H1 (cell line): ENCODE measurements around the gene PGAP3. TPM values are rescaled to one million over a fixed set of nuclear protein-coding genes. Genes with fewer than 3 reads are reported as not detected.

Experiments used
- CTCF ChIA-PET: fragments of 300-600 bp; sonication (Branson Sonifier 250); formaldehyde crosslinking; loops from one replicate; lab custom pipeline; 2021; ENCODE audit not compliant: partially characterized antibody; lab: Charles Lee
- POLR2A ChIA-PET: fragments of 300-600 bp; sonication (Branson Sonifier 250); formaldehyde crosslinking; loops from one replicate; lab custom pipeline; 2021; ENCODE audit warnings: inconsistent platforms; ENCODE audit not compliant: partially characterized antibody; lab: Charles Lee
- DNase-seq, 2 experiments: peaks; one replicate each; pipeline versions ENCODE4 v3.0.0 to v3.0.0-alpha.2; 2010 to 2022; ENCODE audit warnings: low spot score in 2 of 2, low read depth in 1 of 2, mixed read lengths in 1 of 2
- FAIRE-seq: peaks from 2 replicates; lab custom pipeline; 2011; peaks lifted over from hg19 to GRCh38; lab: Jason Lieb, UNC
- H2AFZ ChIP-seq: 2 replicates; pipeline ENCODE4 v1.8.1; 2012; ENCODE audit warnings: low read length, inconsistent platforms
- H2AK5ac ChIP-seq: 2 replicates; pipeline ENCODE4 v1.6.1; 2013; ENCODE audit warnings: low read depth, low read length
- H2BK120ac ChIP-seq: replicated peaks from 2 replicates; pipeline ENCODE3; 2013; ENCODE audit warnings: low read depth, low read length, inconsistent platforms
- H2BK12ac ChIP-seq: 2 replicates; pipeline ENCODE4 v1.6.1; 2013; ENCODE audit warnings: low read depth, low read length
- H2BK15ac ChIP-seq: 2 replicates; pipeline ENCODE4 v1.6.1; 2013; ENCODE audit warnings: low read length
- H2BK20ac ChIP-seq: 2 replicates; pipeline ENCODE4 v1.6.1; 2013; ENCODE audit warnings: low read length
- H2BK5ac ChIP-seq: 2 replicates; pipeline ENCODE4 v1.6.1; 2013; ENCODE audit warnings: low read depth, low read length
- H3K14ac ChIP-seq: 2 replicates; pipeline ENCODE4 v1.6.1; 2013; ENCODE audit warnings: inconsistent platforms; ENCODE audit not compliant: insufficient read length
- H3K18ac ChIP-seq: 2 replicates; pipeline ENCODE4 v1.6.1; 2013; ENCODE audit warnings: low read length; ENCODE audit errors: extremely low read depth
- H3K23ac ChIP-seq: 2 replicates; pipeline ENCODE4 v1.6.1; 2013; ENCODE audit warnings: inconsistent platforms; ENCODE audit not compliant: insufficient read length
- H3K23me2 ChIP-seq: 2 replicates; pipeline ENCODE4 v1.6.1; 2013; ENCODE audit warnings: low read depth, low read length
- H3K27ac ChIP-seq: 2 replicates; pipeline ENCODE4 v1.6.1; 2011; ENCODE audit warnings: low read depth, low read length, inconsistent platforms
- H3K27me3 ChIP-seq, 4 experiments: replicated peaks in 1 of 4; 1 replicate in 1 of 4; 2 replicates in 3 of 4; pipeline versions ENCODE4 v1.6.1 to v1.8.1; 2011 to 2013; ENCODE audit warnings: low read length in 3 of 4, mild to moderate bottlenecking in 3 of 4, inconsistent platforms in 2 of 4, mixed read lengths in 2 of 4, moderate library complexity in 1 of 4; ENCODE audit not compliant: control insufficient read depth in 3 of 4, insufficient read depth in 3 of 4; ENCODE audit errors: extremely low read depth in 1 of 4
- H3K36me3 ChIP-seq, 4 experiments: 2 replicates each; pipeline versions ENCODE4 v1.6.1 to v1.8.1; 2011 to 2013; ENCODE audit warnings: mild to moderate bottlenecking in 4 of 4, low read length in 3 of 4, moderate library complexity in 2 of 4, control low read depth in 1 of 4, inconsistent platforms in 1 of 4; ENCODE audit not compliant: insufficient read depth in 4 of 4, control insufficient read depth in 2 of 4
- H3K4ac ChIP-seq: replicated peaks from 2 replicates; pipeline ENCODE3; 2013; ENCODE audit warnings: low read length, low read depth, mixed read lengths, inconsistent platforms; ENCODE audit not compliant: insufficient read length
- H3K4me1 ChIP-seq, 4 experiments: replicated peaks in 1 of 4; 1 replicate in 1 of 4; 2 replicates in 3 of 4; pipeline versions ENCODE4 v1.6.1 to v1.8.1; 2011 to 2013; ENCODE audit warnings: low read length in 3 of 4, inconsistent platforms in 2 of 4, mixed read lengths in 1 of 4; ENCODE audit not compliant: insufficient read depth in 4 of 4, control insufficient read depth in 3 of 4
- H3K4me2 ChIP-seq, 2 experiments: 2 replicates each; pipeline versions ENCODE4 v1.6.1 to v1.8.1; 2011 to 2013; ENCODE audit warnings: low read depth in 2 of 2, low read length in 2 of 2, control low read depth in 1 of 2, inconsistent platforms in 1 of 2, mild to moderate bottlenecking in 1 of 2; ENCODE audit not compliant: insufficient read depth in 1 of 2
- H3K4me3 ChIP-seq, 4 experiments: fragments of 200-600, 300-600 bp in 1 of 4; sonication (generic), shearing (Covaris generic), sonication (Bioruptor Twin) in 1 of 4; 2 replicates each; pipeline versions ENCODE4 v1.5.1 to v1.8.1; 2011 to 2016; ENCODE audit warnings: low read length in 4 of 4, low read depth in 3 of 4, control low read depth in 2 of 4, inconsistent platforms in 2 of 4, mild to moderate bottlenecking in 2 of 4, mixed read lengths in 1 of 4, moderate library complexity in 1 of 4; ENCODE audit not compliant: insufficient read depth in 2 of 4; ENCODE audit errors: extremely low read depth in 1 of 4
- H3K56ac ChIP-seq: replicated peaks from 2 replicates; pipeline ENCODE3; 2013; ENCODE audit warnings: low read depth, mild to moderate bottlenecking, mixed read lengths, low read length, inconsistent platforms; ENCODE audit not compliant: insufficient read length
- H3K79me1 ChIP-seq: 2 replicates; pipeline ENCODE4 v1.6.1; 2013; ENCODE audit warnings: low read depth, low read length, control low read depth
- H3K79me2 ChIP-seq, 2 experiments: 2 replicates each; pipeline versions ENCODE4 v1.6.1 to v1.8.1; 2012 to 2013; ENCODE audit warnings: low read length in 2 of 2, mild to moderate bottlenecking in 2 of 2, inconsistent platforms in 1 of 2; ENCODE audit not compliant: insufficient read depth in 2 of 2, control insufficient read depth in 1 of 2
- H3K9ac ChIP-seq, 4 experiments: replicated peaks in 1 of 4; 1 replicate in 1 of 4; 2 replicates in 3 of 4; pipeline versions ENCODE4 v1.6.1 to v1.8.1; 2011 to 2013; ENCODE audit warnings: low read depth in 3 of 4, low read length in 3 of 4, control low read depth in 2 of 4, mild to moderate bottlenecking in 2 of 4, moderate library complexity in 2 of 4, inconsistent platforms in 1 of 4; ENCODE audit errors: extremely low read depth in 1 of 4
- H3K9me3 ChIP-seq, 2 experiments: 2 replicates each; pipeline versions ENCODE4 v1.6.1 to v1.8.1; 2012 to 2013; ENCODE audit warnings: mild to moderate bottlenecking in 2 of 2, moderate library complexity in 2 of 2, control low read depth in 1 of 2, inconsistent platforms in 1 of 2, low read depth in 1 of 2, low read length in 1 of 2, mixed read lengths in 1 of 2; ENCODE audit not compliant: insufficient read depth in 2 of 2
- H4K20me1 ChIP-seq, 2 experiments: replicated peaks in 1 of 2; 2 replicates each; pipeline versions ENCODE3 to v1.8.1; 2011 to 2013; ENCODE audit warnings: inconsistent platforms in 2 of 2, low read length in 2 of 2, mild to moderate bottlenecking in 1 of 2; ENCODE audit not compliant: insufficient read depth in 2 of 2, control insufficient read depth in 1 of 2
- H4K5ac ChIP-seq: 2 replicates; pipeline ENCODE4 v1.6.1; 2013; ENCODE audit warnings: low read length, low read depth, mixed read lengths, inconsistent platforms; ENCODE audit not compliant: insufficient read length
- H4K8ac ChIP-seq: 2 replicates; pipeline ENCODE4 v1.8.0; 2013; ENCODE audit warnings: mild to moderate bottlenecking, moderate library complexity, low read length, inconsistent platforms; ENCODE audit not compliant: insufficient read depth; ENCODE audit errors: extremely low read depth
- H4K91ac ChIP-seq: replicated peaks from 2 replicates; pipeline ENCODE3; 2013; ENCODE audit warnings: low read length, mixed read lengths, inconsistent platforms; ENCODE audit not compliant: insufficient read length
- HDAC2 ChIP-seq, 2 experiments: fragments of 300-600 bp in 1 of 2; sonication (generic) in 1 of 2; IDR thresholded peaks; 2 replicates each; pipeline ENCODE4 v1.6.1; 2011 to 2012; ENCODE audit warnings: low read depth in 2 of 2, low read length in 2 of 2, mild to moderate bottlenecking in 2 of 2, moderate library complexity in 2 of 2, borderline replicate concordance in 1 of 2, inconsistent platforms in 1 of 2
- KDM1A ChIP-seq: fragments of 200-600, 300-600 bp; sonication (generic); IDR thresholded peaks from 2 replicates; pipeline ENCODE4 v1.7.1; 2016; ENCODE audit warnings: mild to moderate bottlenecking, low read length, borderline replicate concordance
- RAD21 ChIP-seq, 2 experiments: IDR thresholded peaks in 1 of 2; conservative IDR thresholded peaks in 1 of 2; 2 replicates each; pipeline ENCODE4 v1.6.1; 2011; ENCODE audit warnings: low read depth in 2 of 2, low read length in 2 of 2, improper control_type of control experiment in 1 of 2, inconsistent platforms in 1 of 2, mild to moderate bottlenecking in 1 of 2, moderate library complexity in 1 of 2
- SIN3A ChIP-seq, 2 experiments: IDR thresholded peaks in 1 of 2; conservative IDR thresholded peaks in 1 of 2; 2 replicates each; pipeline ENCODE4 v1.6.1; 2011 to 2012; ENCODE audit warnings: low read length in 2 of 2, improper control_type of control experiment in 1 of 2, low read depth in 1 of 2, mild to moderate bottlenecking in 1 of 2
- WGBS, 2 experiments: shearing (Covaris generic) in 1 of 2; methylation state at CpG; one replicate each; pipeline versions ENCODE4 v1.1.6 to v1.1.7; 2013 to 2015; ENCODE audit warnings: low lambda C conversion rate in 2 of 2, mixed read lengths in 2 of 2, inconsistent platforms in 1 of 2, low coverage in 1 of 2, missing lambda C conversion rate in 1 of 2; ENCODE audit not compliant: insufficient replicate concordance in 2 of 2, insufficient coverage in 1 of 2, insufficient read length in 1 of 2; ENCODE audit errors: extremely low coverage in 1 of 2, missing lambda C conversion rate in 1 of 2; 5-methylcytosine and 5-hydroxymethylcytosine counted together
- polyA plus RNA-seq, 7 experiments: library from polyadenylated mRNA; depleted of rRNA in 3 of 7; stranded (reverse) in 5 of 7; unstranded in 2 of 7; fragments of >200 nt in 5 of 7; fragments of 200-250 nt in 2 of 7; gene quantifications; 1 replicate in 5 of 7; 2 replicates in 1 of 7; 4 replicates in 1 of 7; pipeline versions ENCODE4 v1.2.1 to v1.2.3, GENCODE V29; 2011 to 2013; ENCODE audit warnings: missing spikeins in 2 of 7, mixed read lengths in 2 of 7
- total RNA-seq: library from RNA; stranded (reverse); fragmentation: NEBNext Ultra II Directional; extraction: Animal tissue kit (Norgen Biotek cat#: 25700); gene quantifications from 2 replicates; pipeline ENCODE4 v1.2.1, GENCODE V29; 2021
- TF ChIP-seq, protein P1 (sequence below), 3 experiments: IDR thresholded peaks; 1 replicate in 2 of 3; 2 replicates in 1 of 3; pipeline versions ENCODE4 v1.5.1 to v1.6.1; 2011; ENCODE audit warnings: low read length in 3 of 3, mild to moderate bottlenecking in 3 of 3, inconsistent platforms in 2 of 3, low read depth in 1 of 3, moderate library complexity in 1 of 3; ENCODE audit not compliant: insufficient read depth in 1 of 3; ENCODE audit errors: control extremely low read depth in 1 of 3
- TF ChIP-seq, protein P2 (sequence below): IDR thresholded peaks from 2 replicates; pipeline ENCODE4 v1.6.1; 2012; ENCODE audit warnings: inconsistent platforms

Gene PGAP3
- total and polyA plus RNA-seq, 2 of the 8 experiments (the other 6 are each of a cell fraction or from before 2014, with no cell fraction given), result 21.0 to 30.7 TPM

DNA sequence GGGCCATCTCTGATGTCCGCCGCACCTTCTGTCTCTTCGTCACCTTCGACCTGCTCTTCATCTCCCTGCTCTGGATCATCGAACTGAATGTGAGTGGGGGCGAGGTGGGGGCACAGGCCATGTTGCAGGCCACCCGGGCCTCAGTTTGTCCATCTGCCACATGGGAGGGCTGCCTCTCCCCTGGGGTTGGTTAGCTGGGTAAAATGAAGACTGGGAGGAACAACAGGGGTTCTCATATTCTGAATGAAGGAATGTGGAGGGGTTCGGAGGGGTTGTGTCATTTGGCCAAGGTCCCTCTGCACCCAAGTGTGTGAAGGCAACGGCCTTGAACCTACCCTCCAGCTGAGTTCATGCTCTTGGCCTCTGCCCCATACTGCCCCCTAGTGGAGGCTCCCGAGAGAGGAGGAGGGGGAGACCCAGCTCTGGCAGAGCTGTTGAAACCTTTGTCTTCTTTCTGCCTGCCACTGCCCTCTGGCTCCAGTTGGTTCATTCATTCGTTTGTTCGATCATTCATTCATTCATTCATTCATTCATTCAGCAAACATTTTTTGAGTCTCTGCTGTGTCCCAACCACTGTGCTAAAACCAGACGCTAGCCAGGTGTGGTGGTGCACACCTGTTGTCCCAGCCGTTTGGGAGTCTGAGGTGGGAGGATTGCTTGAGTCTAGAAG is 34.1 kb downstream of the PGAP3 start:
- POLR2A ChIA-PET, result interaction anchor here (0.7 to 5.2 kb wide), 10 partner anchors 10 to 47 kb away, joined by 3 to 22 read pairs (median 4); partner anchors contain the start of genes PNMT, STARD3 and TCAP

More for the DNA sequence above, 34.1 kb downstream of the PGAP3 start:
- peaks cover 2% of the 10 kb centered on the region; the same call in 1 of the 2 replicates for H3K79me1 ChIP-seq
- no peak overlapping the region for H3K18ac ChIP-seq
- no peak overlapping the region for H2BK20ac ChIP-seq
- peak overlapping the region; percentile 68; the same call in 1 of the 2 replicates for H2BK5ac ChIP-seq
- no peak overlapping the region for H3K23ac ChIP-seq
- H3K4me2 ChIP-seq, result no peak overlapping the region
- H4K5ac ChIP-seq, result no peak overlapping the region
- FAIRE-seq (peak; percentile 85), DNase-seq (peak in 1 of 2 experiments; percentile 97)
- H2AK5ac ChIP-seq, result peak overlapping the region; percentile 26; the same call in 1 of the 2 replicates
- H3K56ac ChIP-seq, result no peak overlapping the region
- H3K9ac ChIP-seq, result no peak overlapping the region
- no peaks in the 10 kb centered on the region for H3K9me3 ChIP-seq
- H4K20me1 ChIP-seq, result peaks cover 1 to 2% of the 10 kb centered on the region in 2 experiments
- TF ChIP-seq, protein P1, sequence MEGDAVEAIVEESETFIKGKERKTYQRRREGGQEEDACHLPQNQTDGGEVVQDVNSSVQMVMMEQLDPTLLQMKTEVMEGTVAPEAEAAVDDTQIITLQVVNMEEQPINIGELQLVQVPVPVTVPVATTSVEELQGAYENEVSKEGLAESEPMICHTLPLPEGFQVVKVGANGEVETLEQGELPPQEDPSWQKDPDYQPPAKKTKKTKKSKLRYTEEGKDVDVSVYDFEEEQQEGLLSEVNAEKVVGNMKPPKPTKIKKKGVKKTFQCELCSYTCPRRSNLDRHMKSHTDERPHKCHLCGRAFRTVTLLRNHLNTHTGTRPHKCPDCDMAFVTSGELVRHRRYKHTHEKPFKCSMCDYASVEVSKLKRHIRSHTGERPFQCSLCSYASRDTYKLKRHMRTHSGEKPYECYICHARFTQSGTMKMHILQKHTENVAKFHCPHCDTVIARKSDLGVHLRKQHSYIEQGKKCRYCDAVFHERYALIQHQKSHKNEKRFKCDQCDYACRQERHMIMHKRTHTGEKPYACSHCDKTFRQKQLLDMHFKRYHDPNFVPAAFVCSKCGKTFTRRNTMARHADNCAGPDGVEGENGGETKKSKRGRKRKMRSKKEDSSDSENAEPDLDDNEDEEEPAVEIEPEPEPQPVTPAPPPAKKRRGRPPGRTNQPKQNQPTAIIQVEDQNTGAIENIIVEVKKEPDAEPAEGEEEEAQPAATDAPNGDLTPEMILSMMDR (IDR thresholded peaks at IDR 0.05; ENCODE audit: control extremely low read depth in 1 of 3, insufficient read depth in 1 of 3, low read depth in 1 of 3, low read length in 3 of 3), result peak; percentile 88 to 95 (median 94)
- TF ChIP-seq, protein P2, sequence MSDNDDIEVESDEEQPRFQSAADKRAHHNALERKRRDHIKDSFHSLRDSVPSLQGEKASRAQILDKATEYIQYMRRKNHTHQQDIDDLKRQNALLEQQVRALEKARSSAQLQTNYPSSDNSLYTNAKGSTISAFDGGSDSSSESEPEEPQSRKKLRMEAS, result 0 out of 2 replicates have a peak, but pooled peaks have one; percentile 17
- TF ChIP-seq SIN3A (conservative IDR thresholded peaks at IDR 0.05 in 1 of 2, IDR thresholded peaks at IDR 0.05 in 1 of 2; ENCODE audit: low read depth in 1 of 2, low read length in 2 of 2), result peak in 1 of 2 experiments; percentile 71; a peak in 2 of 4 replicates
- TF ChIP-seq KDM1A, result 0 out of 2 replicates have a peak, but pooled peaks have one; percentile 50
- no peak for TF ChIP-seq HDAC2 (IDR thresholded peaks at IDR 0.05; ENCODE audit: borderline replicate concordance in 1 of 2, low read depth in 2 of 2, low read length in 2 of 2)
- peak; percentile 56 to 74 for TF ChIP-seq RAD21 (IDR thresholded peaks at IDR 0.05 in 1 of 2, conservative IDR thresholded peaks at IDR 0.05 in 1 of 2; ENCODE audit: low read depth in 2 of 2, low read length in 2 of 2)
- H4K8ac ChIP-seq, result no peak overlapping the region; the same call in 1 of the 2 replicates
- peak overlapping the region; percentile 13 for H4K91ac ChIP-seq
- peaks cover 5 to 26% (median 21%) of the 10 kb centered on the region in 4 experiments for H3K4me1 ChIP-seq
- H3K27me3 ChIP-seq, result no peaks in the 10 kb centered on the region
- peak overlapping the region; percentile 99; the same call in 1 of the 2 replicates for H2BK15ac ChIP-seq
- 0 out of 8 replicates have a peak, but pooled peaks cover 0 to 2% (median 0%) of the 10 kb centered on the region in 4 experiments for H3K36me3 ChIP-seq
- no peak overlapping the region for H3K27ac ChIP-seq
- H3K4ac ChIP-seq, result no peak overlapping the region
- 74% methylated on average over 14 of the region's 14 CpGs; no CpG with 5 or more reads in 1 of the 2 experiments for WGBS, 2 experiments
- H3K4me3 ChIP-seq, result no peak overlapping the region
- H2BK12ac ChIP-seq, result no peak overlapping the region
- no peak overlapping the region for H2BK120ac ChIP-seq
- peaks cover 0 to 2% of the 10 kb centered on the region in 2 experiments; a peak in 1 of 4 replicates for H3K79me2 ChIP-seq
- no peak overlapping the region for H3K14ac ChIP-seq
- CTCF ChIA-PET, result interaction anchor here (0.5 to 49.2 kb wide), 23 partner anchors 12 to 310 kb away, joined by 3 to 1885 read pairs (median 3); partner anchors contain the start of genes ERBB2, GRB7, MIEN1 and PGAP3
- H2AFZ ChIP-seq, result no peak overlapping the region
- no peaks in the 10 kb centered on the region; the same call in 1 of the 2 replicates for H3K23me2 ChIP-seq
